PFSK-1 (cell line): ENCODE results near the gene CERS2.

Experiments
- FOXP2 ChIP-seq: optimal IDR thresholded peaks from 2 replicates; pipeline ENCODE3; 2011; ENCODE audit warnings: borderline replicate concordance, control low read depth, inconsistent platforms; ENCODE audit not compliant: insufficient read depth; ENCODE audit errors: extremely low read length, extremely low read depth
- POLR2AphosphoS5 ChIP-seq: IDR thresholded peaks from 2 replicates; pipeline ENCODE4 v1.6.1; 2012; ENCODE audit warnings: low read depth, mild to moderate bottlenecking, control low read depth, low read length, moderate library complexity
- SIN3A ChIP-seq: IDR thresholded peaks from 2 replicates; pipeline ENCODE4 v1.6.1; 2012; ENCODE audit warnings: mild to moderate bottlenecking, low read length, moderate library complexity, borderline replicate concordance; ENCODE audit not compliant: insufficient read depth
- TAF1 ChIP-seq: IDR thresholded peaks from 2 replicates; pipeline ENCODE4 v1.6.1; 2012; ENCODE audit warnings: low read length, control low read depth, borderline replicate concordance; ENCODE audit not compliant: insufficient read depth
- TF ChIP-seq, protein P1 (sequence below), 2 experiments: IDR thresholded peaks; 2 replicates each; pipeline versions ENCODE4 v1.6.1 to v1.8.0; 2011 to 2012; ENCODE audit warnings: low read depth in 2 of 2, low read length in 2 of 2, control low read depth in 1 of 2, inconsistent platforms in 1 of 2, mild to moderate bottlenecking in 1 of 2, moderate library complexity in 1 of 2; ENCODE audit not compliant: insufficient read depth in 1 of 2

DNA sequence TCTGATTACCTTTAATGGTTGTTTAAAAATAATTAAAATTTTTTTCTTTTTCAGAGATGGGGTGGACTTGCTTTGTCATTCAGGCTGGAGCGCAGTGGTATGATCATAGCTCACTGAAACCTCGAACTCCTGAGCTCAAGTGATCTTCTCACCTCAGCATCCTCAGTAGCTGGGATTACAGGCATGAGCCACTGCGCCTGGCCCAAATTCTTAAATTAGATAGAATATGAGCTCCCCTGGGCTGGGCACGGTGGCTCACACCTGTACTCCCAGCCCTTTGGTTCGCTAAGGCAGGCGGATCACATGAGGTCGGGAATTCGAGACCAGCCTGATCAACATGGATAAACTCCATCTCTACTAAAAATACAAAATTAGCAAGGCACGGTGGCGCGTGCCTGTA is 17.0 kb downstream of the CERS2 start:
- TF ChIP-seq, protein P1, sequence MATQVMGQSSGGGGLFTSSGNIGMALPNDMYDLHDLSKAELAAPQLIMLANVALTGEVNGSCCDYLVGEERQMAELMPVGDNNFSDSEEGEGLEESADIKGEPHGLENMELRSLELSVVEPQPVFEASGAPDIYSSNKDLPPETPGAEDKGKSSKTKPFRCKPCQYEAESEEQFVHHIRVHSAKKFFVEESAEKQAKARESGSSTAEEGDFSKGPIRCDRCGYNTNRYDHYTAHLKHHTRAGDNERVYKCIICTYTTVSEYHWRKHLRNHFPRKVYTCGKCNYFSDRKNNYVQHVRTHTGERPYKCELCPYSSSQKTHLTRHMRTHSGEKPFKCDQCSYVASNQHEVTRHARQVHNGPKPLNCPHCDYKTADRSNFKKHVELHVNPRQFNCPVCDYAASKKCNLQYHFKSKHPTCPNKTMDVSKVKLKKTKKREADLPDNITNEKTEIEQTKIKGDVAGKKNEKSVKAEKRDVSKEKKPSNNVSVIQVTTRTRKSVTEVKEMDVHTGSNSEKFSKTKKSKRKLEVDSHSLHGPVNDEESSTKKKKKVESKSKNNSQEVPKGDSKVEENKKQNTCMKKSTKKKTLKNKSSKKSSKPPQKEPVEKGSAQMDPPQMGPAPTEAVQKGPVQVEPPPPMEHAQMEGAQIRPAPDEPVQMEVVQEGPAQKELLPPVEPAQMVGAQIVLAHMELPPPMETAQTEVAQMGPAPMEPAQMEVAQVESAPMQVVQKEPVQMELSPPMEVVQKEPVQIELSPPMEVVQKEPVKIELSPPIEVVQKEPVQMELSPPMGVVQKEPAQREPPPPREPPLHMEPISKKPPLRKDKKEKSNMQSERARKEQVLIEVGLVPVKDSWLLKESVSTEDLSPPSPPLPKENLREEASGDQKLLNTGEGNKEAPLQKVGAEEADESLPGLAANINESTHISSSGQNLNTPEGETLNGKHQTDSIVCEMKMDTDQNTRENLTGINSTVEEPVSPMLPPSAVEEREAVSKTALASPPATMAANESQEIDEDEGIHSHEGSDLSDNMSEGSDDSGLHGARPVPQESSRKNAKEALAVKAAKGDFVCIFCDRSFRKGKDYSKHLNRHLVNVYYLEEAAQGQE (IDR thresholded peaks at IDR 0.05; ENCODE audit: insufficient read depth in 1 of 2, low read depth in 2 of 2, low read length in 2 of 2), result no peak
- TF ChIP-seq POLR2AphosphoS5, result no peak
- no peak for TF ChIP-seq TAF1
- no peak for TF ChIP-seq FOXP2
- TF ChIP-seq SIN3A, result no peak
